Activated CD4-positive, alpha-beta T cell treated with anti-CD3 and anti-CD28 coated beads for 1 hour (primary cell): ENCODE measurements around the gene SYNM.
"Not testable (repeated sequence)": the region's sequence is repeated elsewhere in the genome, so short reads cannot be mapped to it uniquely, and the experiment has no call there.

Source experiments
- DNase-seq: peaks from one replicate; pipeline ENCODE4 v3.0.0-alpha.2; 2020

The SYNM gene

DNA sequence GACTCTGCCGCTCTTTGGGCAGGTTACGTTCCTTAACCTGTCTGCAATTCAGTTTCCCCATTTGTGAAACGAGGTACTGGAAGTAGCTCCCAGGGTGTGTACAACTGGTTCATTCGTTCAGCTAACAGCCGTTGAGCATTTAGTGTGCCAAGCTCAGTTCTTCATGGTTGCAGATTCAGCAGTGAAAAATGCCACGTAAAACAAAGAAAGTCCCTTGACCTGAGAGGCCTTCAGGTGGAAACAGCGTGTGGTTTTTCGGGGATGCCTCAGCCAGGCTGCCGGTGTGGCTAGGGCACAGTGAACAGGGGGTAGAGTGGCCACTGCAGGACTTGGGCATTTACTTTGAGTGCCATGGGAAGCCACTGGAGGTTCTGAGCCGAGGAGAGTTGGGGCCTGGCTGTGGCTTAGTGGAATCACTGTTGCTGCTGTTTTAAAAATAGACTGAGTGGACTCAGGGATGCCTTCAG, 4.7 kb downstream of the SYNM start:
- no peak for DNase-seq

DNA sequence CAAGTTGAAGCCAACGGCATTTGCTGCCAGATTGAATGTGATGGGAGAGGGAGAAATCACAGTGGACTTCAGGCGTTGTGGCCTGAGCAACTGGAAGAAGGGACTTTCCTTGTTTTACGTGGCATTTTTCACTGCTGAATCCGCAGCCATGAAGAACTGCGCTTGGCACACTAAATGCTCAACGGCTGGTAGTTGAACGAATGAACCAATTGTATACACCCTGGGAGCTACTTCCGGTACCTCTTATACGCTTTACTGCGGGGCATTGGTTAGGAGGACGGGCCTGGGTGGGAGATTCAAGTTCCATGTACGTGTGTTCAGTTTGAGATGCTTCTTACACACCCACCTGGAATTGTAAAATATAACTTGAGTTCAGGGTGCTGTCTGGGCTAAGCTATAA, 5.2 kb downstream of the SYNM start:
- DNase-seq = no peak

GRCh38 chr15:99110581-99111320, 5.9 kb downstream of the SYNM start:
- DNase-seq = no peak

- DNase-seq = not testable (repeated sequence)
Measured at GRCh38 chr15:99111641-99112040, 6.8 kb downstream of the SYNM start.

DNA sequence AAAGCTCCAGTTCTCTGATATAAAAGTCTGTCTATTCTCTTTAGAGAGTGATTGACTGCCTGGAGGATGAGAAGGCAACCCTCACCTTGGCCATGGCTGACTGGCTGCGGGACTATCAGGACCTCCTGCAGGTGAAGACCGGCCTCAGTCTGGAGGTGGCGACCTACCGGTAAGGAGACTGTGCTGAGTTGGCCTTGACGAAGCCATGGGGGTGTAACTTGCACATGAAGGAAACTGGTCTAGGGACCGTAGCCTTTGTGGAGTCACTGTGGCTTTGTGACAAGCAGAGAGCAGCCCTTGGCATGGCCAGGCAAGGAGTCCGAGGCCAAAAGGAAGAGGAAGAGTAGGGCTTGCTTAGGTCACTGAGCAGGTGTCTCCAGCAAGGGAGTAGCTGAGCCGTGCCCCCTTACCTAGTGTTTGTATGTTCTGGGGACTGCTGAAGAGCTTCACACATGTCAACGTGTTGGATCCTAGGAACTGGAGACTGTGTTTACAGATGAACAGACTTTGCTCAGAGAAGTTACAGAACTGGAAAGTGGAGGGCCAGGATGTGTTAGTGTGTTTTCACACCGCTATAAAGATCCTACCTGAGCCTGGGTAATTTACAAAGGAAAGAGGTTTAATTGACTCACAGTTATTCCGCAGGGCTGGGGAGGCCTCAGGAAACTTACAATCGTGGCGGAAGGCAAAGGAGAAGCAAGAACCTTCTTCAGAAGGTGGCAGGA, 8.8 kb downstream of the SYNM start:
- no peak for DNase-seq

DNA sequence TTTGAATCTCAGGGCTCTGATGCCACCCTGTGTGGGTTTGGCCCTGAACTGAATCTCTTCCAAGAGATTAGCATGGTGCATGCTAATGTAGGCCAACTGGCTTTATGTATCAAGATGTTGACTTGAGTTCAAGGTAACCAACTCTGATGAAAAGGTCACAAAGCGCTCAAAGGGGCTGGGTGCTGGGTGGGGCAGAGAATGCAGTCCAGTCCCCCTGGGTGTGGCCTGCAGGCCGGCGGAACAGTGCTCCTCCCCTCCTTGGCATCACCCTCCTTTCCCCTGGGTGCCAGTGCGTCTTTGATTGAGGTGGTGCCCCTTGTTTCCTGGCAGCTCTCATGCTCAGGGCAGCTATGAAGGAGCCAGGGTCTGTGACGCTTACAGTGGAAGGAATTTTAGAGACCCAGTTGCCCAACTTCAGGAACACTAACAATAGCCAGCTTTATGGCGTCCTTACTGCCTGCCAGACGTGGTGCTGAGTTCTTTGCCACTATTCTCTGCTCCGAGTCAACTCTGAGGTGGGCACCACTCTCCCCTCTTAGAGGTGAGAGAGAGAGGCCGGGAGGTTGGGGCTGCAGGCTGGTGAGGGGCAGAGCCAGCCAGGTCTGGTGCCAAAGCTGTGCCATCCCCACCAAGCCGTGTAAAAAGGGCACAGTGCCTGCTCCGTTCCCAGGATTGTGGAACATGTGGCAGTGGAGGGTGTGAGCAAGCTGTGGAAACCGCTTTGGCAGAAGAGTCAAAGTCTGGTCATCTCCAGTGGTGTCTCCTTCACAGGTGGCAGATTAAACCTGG, 9.8 kb downstream of the SYNM start:
- DNase-seq = no peak

- no peak for DNase-seq
Measured at GRCh38 chr15:99115300-99116215, 10.7 kb downstream of the SYNM start.

- DNase-seq = no peak
Measured at GRCh38 chr15:99117111-99117510, 12.2 kb downstream of the SYNM start.

- no peak for DNase-seq
Measured at GRCh38 chr15:99117563-99118257, 12.8 kb downstream of the SYNM start.

DNA sequence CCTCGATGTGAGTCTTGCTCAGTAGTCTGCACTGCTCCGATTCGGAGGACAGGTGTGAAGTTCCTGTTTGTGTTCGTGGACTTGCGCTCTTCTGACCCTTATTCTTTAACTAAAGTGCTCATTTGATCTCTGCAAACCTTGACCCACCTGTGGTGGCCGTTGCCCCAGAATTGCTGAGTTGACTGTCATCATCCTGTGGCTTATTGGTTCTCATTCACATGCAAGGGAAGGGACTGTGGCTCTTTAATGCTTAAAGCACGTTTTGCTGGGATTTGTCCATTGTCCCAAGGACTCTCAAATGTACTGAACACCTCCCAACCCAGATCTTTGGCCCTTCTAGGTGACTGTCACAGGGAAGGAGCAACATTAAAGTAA, 13.4 kb downstream of the SYNM start:
- DNase-seq = no peak

DNA sequence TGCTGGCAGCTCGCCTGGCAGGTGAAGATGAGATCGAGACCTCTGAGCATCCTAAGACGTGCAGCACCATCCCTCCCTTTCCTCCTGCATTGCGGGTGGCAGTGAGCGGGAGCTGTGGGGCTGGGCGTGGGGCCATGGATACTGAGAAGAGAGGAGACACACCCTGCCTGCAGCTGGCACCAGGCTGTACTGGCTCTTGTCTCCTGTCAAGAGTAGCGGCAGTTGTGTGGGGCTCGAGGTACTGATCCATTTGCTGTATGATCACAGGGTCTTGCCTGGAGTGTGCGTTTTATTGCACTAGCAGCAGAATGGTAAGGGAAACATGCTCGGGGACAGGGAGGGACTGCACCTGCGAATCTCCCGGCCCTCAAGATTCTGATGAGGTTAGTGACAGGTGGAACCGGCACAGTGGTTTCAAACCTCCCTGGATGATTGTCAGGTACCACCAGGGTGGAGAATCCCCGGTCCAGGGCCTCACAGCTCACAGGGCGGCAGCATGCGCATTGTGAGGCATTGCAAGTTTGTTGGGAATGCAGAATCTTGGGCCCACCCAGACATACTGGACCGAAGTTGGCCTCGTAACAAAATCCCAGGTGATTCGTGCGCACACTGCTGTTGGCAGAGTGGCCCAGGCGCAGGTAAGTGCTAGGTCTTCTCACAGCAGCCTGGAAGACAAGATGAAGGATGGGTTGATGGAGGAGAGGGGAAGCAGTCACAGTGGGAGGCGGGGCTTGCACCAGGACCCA, 14.1 kb downstream of the SYNM start:
- no peak for DNase-seq

- DNase-seq = no peak
Measured at GRCh38 chr15:99120050-99120777, 15.3 kb downstream of the SYNM start.

- no peak for DNase-seq
Measured at GRCh38 chr15:99121207-99121606, 16.3 kb downstream of the SYNM start.

DNA sequence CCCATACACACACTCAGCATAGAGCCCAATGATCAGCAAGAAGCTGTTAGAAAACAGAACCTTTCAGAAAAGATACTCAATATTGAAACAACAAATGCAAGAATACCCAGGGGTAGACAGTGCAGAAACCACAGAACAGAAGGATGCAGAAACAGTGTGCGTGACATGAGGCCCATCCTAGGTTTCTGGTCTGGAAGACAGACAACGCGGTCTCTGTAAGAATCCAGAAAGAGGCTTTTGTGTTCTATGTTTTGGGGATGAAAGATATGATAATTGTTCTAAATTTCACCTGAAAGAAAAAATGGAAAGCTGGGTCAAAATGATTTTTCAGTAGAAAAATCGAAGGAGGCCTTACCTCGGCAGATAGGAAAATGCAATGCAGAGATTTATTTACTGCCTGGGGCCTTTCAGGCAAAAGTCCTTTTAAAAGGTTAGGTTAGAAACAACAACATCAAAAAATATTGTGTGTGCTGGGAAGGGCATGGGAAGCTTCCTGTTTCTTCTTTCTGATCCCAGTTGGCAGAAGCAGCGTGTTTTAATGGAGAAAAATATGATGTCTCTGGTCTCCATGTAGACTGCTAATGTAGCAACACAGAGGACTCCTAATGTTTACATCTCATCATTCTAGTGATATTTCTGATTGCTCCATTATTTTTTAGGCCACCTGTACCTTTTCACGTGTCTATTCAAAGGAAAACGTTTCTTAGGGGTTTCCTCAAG, 17.0 kb downstream of the SYNM start:
- DNase-seq = no peak

DNA sequence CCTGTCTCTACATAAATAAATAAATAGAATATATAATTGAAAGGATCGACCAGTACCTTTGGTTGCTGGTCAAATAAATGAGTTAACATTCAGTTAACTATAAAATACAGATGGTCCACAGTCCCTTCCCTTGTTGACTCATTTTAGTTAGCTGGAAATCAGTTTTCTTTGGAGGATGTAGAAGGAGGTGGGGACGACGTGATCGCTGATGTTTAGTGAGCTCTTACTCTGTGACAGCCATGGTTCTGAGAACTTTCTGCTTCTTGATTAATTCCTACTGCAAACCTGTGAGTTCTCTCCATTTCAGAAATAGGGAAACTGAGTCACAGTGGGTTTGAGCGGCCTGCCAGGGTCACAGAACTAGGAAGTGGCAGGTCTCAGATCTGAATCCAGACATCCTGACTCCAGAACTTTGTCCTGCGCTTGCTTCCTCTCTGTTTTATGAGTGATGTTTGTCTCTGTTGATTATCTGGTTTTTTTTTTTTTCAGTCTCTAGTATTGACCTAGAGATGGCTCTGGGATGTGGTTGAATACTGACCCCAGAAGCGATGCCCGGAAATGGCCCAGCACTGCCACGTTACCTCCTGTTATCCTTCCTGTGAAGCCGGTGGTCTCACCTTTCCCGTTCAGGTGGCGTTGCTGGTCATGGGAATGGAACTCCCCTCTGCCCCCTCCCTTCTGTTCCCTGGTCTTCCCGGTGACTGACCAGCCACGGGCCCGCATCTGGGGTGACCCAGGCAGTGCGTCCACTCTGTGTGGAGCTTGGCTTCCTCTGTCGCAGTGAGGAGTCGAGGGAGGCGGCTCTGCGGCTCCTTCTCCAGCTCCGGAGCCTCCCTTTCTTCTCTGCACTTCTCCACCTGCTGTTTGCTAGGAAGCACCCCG, 18.2 kb downstream of the SYNM start:
- DNase-seq = no peak

- no peak for DNase-seq
Measured at GRCh38 chr15:99123713-99124451, 19.0 kb downstream of the SYNM start.

DNA sequence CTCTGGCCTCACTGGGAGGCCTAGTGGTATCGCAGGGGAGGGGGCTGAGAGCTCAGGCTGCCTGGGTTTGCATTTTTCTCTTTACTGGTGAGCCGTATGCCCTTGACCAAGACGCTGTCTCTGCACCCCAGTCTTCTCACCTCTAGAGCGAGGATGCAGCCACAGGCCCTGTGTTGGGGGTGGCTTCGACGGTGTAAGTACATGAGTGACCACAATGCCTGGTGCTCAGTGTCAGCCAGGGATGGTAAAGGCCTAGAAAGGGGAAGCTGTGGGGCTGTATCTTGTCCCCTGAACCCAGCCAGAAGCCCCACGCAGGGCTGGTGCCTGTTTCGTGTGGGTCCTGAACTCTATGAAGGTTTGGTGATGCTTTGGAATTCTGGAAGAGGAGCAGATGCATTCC, 19.8 kb downstream of the SYNM start:
- DNase-seq = no peak
